HG03520 (cell line): ENCODE results near the gene TMPRSS11D.

Source experiments
- ATAC-seq: cut with Tn5 transposase; IDR thresholded peaks from one replicate; pipeline ENCODE4 v1.9.1; 2021; ENCODE audit warnings: mild to moderate bottlenecking, moderate library complexity; ENCODE audit not compliant: unreplicated experiment

Gene TMPRSS11D, protein sequence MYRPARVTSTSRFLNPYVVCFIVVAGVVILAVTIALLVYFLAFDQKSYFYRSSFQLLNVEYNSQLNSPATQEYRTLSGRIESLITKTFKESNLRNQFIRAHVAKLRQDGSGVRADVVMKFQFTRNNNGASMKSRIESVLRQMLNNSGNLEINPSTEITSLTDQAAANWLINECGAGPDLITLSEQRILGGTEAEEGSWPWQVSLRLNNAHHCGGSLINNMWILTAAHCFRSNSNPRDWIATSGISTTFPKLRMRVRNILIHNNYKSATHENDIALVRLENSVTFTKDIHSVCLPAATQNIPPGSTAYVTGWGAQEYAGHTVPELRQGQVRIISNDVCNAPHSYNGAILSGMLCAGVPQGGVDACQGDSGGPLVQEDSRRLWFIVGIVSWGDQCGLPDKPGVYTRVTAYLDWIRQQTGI

DNA sequence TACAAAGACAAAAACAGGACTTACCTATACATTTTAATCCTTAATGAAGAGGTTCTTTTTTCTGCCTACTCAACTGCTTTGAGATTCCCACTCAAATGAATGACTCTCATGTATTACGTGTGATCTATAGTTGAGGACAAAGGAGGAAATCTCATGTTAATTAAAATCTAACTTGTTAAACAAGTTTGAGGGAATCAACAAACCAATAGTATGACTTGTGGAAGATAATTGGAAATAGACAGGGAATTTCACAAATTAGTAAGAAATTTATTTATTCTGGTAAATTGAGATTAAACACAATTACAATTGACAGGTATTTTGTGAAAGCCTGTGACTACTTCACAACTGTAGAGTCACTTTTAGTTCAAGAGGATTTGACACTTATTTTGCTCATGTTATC is at the start of gene TMPRSS11D:
TSS of gene TMPRSS11D (minus strand) at position 101 of the 400 bp plus-strand sequence. CDS start at position 32, 69 bp downstream.
- ATAC-seq = no peak

DNA sequence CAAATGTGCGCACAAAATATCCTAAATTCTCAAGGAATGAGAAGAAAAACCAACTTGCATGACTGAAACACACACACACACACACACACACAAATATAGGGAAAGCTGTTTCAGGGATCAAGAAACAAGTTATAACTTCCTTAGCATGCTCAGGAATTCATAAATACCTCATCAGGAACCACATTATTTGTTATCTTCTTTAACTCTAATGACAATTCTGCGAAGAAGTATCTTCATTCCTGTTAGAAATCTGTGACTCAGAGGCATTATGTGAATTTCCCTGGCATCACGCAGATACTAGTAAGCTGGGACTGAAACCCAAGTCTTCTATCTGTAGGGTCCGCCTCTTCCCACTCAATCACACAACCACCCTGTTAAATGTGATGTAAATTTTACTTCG is 49.2 kb upstream of the TMPRSS11D start:
- ATAC-seq = no peak

DNA sequence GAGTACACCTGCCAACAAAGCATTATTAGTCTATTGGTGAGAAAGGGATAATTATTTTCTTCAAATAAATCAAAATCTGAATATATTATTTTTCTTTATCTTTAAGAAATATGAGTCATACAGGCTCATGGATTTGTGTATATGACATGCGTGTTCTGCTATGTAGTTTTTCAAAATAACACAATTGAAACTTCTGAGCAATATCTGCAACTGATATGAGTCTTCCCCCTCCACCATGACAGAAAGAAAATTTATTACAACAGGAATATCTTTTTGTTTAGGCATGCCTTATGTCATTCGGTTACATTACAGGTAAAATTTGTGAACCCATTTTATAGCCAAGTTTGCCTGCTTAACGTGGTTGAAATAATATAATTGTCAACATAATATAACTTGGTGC is 47.5 kb upstream of the TMPRSS11D start:
- ATAC-seq = no peak

DNA sequence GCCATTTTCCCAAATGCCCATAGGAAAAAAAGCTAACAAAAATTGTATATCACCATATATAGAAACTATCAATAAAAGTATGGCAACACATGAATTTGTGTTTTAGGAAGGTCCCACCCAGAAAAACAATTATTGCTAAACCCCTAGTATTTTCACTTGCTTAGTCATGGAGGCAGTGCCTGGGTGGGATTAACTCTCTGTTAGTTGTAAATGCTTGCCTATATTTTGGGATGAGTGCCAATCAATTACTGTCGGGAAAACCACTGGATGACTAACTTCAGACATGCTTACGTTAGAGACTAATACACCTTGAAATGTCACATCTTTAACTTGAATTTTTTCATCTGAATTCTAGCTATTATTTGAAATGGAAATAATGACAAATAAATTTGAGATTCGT is 45.6 kb upstream of the TMPRSS11D start:
- ATAC-seq = no peak

DNA sequence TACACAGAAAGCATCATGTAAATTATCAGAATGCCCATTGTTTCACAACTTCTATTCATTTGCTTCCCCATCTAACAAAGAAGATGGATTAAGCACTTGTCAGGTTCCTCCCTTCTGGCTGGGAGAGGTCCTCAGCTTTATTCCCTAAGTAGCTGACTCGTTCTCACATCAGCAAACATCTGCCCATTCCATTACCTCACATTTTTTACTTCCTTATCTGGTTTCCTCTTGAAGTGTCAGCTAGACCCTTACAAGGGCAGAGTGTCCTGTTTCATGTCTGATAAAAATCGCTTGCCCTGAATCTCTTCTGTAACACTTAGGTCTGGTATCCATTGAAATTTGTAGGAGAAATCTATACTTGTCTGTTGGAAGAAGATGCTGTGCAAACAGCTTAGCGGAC is 44.7 kb upstream of the TMPRSS11D start:
- no peak for ATAC-seq

DNA sequence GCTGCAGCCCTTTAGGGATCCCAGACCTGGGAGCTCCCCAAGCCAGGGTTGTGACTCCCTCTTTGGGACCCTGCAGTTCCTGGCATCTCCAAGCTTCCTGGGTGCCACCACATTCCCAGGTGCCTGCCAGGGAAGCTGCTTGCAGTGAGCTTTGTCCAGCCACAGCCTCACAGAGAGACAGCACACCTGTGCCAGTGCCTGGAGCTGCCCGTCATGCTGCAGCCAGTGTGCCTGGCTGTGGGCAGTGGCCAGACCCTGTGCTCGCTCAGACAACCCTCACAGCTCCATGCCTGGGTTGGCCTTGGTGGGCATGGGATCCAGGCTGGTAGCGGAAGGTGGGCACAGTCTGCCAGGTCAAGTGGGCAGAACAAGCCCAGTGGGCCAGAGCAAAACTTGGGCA is 43.4 kb upstream of the TMPRSS11D start:
- no peak for ATAC-seq

DNA sequence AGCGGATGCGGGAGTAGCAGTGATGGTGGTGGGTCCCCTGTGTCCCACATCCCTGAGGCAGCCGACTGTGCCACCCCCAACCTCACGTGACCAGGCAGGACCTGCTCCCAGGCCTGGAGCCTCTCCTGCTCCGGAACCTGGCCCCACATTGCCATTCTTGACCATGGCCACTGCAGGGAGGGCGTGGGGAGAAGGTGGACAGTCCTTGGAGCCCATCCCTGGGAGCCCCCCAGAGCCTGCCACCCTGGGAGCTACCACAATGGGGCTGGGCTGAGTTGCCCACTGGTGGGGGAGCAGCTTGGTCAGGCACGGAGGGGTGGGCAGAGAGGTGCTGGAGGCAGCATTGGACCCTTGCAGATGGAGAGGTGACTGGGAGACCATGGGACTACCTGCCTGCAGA is 42.7 kb upstream of the TMPRSS11D start:
- ATAC-seq = no peak

DNA sequence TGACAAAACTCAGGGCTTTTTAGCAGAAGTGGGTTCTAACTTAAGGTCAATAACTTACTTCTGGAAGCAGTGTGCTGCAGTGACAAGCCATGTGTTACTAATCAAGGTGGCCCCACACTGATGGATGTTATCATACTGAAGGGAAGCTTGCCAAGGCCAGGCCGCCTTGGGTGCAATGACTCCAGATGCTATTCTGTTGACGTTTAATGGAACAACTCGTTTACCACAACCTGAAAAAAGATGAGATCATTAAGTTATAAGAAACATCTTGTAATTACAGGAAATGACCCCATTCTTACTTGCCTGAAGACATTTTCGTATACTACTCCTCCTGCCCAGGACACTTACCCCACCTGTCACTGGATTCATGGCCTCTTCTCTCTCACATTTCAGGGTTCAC is 38.9 kb upstream of the TMPRSS11D start:
- no peak for ATAC-seq

DNA sequence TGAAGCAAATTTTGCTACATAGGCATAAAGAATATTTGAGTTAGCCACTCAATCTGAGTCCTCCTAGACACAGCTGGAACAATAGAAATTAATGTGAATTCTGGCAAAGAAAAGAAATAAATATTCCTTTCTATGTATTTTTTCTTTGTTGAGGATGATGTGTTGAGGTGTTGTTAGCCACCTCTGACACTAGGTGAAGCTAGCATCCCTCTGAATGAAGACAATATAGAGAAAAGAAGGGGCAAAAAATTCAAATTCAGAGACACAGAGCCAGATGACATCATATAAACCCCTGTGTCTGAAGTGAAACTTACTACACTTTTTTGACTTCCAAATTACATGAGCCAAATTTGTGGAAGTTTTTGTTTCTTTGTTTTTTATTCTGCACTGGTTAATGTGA is 34.6 kb upstream of the TMPRSS11D start:
- no peak for ATAC-seq

DNA sequence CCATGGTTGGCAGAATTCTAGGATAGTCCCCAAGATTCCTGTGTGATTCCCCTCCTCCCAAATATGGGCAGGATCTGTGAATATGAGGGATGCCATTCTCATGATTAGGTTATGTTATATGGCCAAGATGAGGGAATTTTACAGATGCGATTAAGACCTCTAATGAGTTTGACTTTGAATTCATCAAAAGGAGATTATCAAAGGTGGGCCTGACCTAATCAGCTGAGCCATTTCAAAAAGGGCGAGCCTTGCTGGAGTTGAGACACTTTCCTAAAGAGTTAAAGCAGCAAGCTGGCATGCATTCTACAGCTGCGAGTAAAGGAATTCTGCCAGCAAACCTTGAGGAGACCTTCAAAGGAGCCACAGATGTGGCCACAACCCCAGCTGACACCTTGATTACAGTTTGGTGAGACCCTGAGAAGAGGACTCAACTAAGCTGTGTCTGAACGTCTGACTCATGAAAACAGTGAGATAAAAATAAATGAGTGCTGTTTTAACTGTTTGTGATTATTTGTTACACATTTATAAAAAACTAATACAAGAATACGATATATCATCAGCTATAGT is 31.7 kb upstream of the TMPRSS11D start:
- no peak for ATAC-seq

DNA sequence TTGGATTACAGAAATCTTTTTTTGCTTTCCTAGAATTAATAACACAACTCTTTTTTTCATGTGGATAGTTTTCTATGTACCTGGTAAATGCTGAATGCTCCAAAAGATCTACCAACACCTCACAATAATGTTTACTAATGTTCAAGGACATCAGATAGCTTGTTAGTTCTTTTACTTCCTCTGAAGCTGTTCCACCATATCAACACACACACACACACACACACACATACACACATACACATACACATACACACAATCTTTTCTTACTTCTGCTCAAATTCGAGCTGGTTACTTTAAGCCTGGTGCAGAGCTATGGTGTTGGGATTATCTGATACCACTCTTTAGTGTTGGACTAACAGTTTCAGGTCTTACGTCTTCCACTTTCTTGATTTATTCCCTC is 28.3 kb upstream of the TMPRSS11D start:
- ATAC-seq = no peak

DNA sequence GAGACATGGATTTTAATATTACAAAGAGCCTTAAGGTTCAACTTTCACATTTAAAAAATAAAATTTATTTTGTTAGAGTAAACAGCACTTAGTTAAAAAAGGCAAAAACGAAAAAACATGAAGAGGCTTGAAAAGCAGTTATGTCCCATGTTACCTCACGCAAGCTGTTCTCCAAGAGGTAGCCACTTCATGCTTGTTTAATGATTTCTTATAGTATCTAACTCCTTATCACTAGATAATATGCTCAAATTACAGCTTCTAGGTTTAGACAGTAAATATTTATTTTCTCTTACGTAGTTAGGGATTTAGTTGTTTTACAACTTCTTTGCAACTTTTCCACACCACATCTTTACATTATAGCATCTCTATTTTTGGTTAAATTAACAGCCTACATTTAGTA is 27.8 kb upstream of the TMPRSS11D start:
- no peak for ATAC-seq

DNA sequence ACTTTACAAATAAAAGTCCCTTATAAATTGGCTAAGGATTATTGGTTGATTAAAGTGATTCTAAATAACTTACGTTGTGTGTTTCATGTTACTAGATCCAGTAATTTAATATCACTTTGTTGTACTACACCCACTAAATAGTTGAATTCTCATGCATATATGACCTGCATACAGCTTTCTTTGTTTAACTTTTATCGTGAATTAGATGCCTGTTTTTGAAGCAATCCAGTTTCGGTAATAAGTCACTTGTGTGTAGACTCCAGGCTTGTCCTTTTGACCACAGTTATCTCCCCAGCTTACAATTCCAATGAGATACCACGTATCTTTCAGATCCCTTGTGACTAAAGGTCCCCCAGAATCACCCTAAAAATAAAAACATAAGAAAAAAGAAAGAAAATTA is 27.3 kb upstream of the TMPRSS11D start:
- no peak for ATAC-seq

DNA sequence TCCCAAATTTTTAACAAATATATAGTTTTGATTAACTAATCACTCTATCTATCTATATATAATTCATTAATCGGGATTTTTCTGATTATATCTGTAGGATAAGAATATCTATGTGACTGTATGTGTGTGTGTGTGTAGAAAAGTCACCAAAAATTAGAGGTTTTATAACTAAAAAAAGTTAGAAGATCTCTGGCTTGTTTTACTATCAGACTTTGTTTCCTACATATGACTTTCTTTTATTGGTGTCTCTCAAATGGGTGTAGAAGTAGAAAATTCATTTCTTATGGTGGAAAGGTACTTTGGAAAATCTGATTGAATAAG is 26.7 kb upstream of the TMPRSS11D start:
- no peak for ATAC-seq

DNA sequence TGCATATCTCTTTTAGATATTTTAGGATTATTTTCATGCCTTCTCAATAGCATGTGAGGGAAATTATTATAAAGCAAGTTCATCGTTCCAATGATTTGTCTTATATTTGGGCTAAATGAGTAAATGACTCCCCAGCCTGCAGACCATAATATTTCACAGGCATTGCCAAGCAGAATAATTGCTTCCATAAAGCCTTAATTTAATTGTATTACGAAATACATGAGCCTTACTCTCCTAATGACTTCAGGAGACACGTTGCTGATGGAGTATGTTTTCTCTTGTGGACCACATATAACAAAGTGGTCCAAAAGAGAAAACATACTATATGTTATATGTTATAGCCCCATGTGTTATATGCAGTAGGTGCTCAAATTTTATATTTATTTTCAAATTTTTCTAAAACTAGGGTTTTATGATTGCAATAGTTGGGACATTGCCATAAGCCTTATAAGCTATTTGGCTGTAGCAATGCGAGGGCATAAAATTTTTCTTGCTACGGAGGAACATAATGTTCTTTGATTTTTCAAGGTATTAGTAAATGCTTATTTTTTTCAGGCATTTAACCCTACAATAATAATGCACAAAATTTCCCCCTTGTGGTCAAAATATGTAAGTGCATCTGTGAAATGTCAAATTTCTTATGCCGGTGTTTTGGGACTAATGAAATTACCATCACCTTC is 26.2 kb upstream of the TMPRSS11D start:
- no peak for ATAC-seq

DNA sequence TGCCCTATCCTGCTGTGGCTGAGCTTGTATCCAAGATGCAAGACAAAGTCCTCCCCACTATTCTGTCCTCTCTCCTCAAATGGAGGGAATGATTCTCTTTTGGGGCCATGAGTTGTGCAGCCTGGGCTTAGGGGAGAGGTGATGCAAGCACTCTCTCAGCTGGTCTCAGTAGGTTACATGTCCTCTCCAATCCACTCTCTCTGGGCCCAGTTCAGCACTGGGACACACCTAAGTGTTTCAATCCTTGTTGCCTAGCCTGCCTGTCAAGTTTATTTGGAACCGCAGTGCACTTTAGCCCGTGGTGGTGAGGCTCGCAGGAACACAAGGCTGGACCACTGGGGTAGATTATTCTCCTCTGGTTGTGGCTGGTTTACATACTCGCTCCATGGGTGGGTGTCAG is 23.8 kb upstream of the TMPRSS11D start:
- no peak for ATAC-seq

DNA sequence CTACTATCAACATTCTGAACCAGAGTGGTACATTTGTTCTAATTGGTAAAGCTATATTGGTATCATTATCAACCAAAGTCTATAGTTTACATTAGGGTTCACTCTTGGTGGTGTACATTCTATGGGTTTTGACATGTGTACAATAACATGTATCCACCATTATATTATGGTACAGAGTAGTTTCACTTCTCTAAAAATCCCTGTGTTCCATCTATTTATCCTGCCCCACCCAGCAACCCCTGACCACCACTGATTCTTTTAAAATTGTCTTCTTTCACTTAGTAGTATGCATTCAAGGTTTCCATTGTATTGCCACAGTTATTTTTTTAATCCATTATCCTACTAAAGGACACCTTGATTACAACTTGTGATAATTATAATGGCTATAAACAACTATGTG is 15.3 kb upstream of the TMPRSS11D start:
- ATAC-seq = no peak

DNA sequence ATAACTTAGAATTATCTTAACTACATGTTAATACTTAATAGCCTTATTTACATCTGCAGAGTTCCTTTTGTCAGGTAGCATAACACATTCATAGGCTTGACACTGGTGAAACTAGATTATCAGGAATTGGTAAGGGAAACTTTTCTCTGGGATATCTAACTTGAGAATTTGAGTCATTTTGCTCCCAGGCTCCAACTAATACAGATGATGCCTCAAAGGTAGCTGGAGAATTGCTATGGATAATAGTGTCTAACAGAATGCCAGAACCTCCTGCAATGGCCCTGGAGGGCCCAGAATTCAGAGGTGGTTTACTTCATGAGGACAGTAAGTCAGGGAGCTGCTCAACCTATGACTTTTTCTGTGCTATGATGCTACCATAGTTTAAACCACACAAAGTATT is 13.9 kb upstream of the TMPRSS11D start:
- no peak for ATAC-seq

DNA sequence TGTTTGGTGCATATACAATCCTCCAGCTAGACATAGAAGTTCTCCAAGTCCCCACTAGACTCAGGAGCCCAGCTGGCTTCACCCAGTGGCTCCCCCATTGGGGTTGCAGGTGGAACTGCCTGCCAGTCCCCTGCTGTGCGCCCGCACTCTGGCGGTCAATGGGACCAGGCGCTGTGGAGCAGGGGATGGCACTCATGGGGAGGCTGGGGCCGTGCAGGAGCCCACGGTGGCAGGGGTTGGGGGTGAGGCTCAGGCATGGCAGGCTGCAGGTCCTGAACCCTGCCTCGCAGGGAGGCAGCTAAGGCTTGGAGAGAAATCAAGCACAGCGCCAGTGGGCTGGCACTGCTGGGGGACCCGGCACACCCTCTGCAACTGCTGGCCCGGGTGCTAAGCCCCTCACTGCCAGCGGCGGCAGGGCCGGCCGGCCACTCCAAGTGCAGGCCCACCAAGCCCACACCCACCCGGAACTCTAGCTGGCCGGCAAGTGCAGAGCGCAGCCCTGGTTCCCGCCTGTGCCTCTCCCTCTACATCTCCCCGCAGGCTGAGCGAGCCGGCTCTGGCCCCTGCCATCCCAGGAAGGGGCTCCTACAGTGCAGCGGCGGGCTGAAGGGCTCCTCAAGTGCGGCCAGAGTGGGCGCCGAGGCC is 12.7 kb upstream of the TMPRSS11D start:
- ATAC-seq = no peak

DNA sequence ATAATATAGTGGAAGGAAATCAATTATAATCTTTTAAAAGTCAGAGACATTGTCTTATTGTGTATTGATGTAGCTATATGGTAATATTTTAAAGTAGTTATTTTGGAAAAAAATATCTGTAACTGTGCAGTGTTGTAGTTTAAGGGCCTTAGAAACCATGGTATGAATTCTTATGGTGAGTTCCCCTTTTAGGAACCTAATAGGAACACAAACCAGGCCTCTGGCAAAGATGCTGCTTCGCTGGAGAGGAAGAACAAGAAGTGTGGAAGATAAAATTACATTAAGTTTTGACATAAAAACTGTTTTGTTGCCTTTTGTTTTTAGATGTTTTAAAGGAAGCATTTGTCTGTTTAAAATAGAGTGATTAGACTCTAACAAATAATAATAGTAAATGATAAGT is 10.9 kb upstream of the TMPRSS11D start:
- ATAC-seq = no peak

DNA sequence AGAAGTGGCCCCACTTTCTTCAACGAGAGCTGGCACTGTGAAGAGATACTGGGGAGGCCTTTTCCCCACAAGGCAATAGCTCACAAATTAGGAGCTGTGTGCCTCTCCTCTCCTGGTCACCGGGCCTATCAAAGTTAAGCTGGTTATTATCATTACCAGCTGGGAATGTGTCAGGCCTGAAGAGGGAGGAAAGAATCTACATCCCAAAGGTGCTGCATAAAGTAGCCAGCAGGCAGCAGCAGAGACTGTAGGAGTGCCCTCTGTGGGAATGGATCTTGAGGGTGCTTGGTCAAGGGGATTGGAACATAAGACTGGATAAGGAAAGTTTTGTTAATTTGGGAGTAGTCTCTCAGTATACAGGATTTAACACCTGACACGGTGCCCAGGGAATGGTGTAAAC is 9.1 kb upstream of the TMPRSS11D start:
- no peak for ATAC-seq

DNA sequence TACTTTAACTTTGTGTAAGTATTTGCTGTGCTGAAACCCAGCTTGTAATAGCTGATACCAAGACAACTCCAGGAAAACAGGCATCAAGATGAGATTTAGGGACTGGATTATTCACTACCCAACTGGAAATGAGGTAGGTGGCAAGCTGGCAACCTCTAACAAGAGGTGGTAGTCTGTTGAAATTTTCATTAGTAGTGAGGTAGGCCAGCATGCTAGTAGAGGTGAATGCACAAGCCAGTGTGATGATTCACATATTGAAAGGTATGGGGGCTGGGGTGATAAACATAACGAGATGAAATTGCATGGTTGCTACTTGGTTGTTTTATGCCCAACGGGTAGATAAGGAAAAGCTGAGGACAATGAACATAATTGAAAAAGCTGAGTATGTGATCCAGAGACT is 8.5 kb upstream of the TMPRSS11D start:
- ATAC-seq = no peak
